NCI-H187 treated with DMSO at 0.1 percent for 48 hours (cell line): Measurements from ENCODE around the gene PDLIM7.
"Not testable (repeated sequence)": the region's sequence is repeated elsewhere in the genome, so short reads cannot be mapped to it uniquely, and the experiment has no call there.

Source experiments
- DNase-seq: peaks from one replicate; lab custom pipeline; 2025; lab: John Stamatoyannopoulos, UW

PDLIM7 gene

GRCh38 chr5:177491983-177492746 lies 5.2 kb downstream of the PDLIM7 start:
- no peak for DNase-seq

GRCh38 chr5:177491429-177491945 lies 5.9 kb downstream of the PDLIM7 start:
- no peak for DNase-seq

- DNase-seq: no peak
Observed at GRCh38 chr5:177490992-177491391, 6.4 kb downstream of the PDLIM7 start.

GRCh38 chr5:177490311-177490991 lies 7.0 kb downstream of the PDLIM7 start:
- DNase-seq: no peak

- DNase-seq: no peak
Observed at GRCh38 chr5:177489119-177489716, 8.2 kb downstream of the PDLIM7 start.

- no peak for DNase-seq
Observed at GRCh38 chr5:177487975-177488374, 9.4 kb downstream of the PDLIM7 start.

GRCh38 chr5:177487144-177487543 lies 10.3 kb downstream of the PDLIM7 start:
- DNase-seq: no peak

GRCh38 chr5:177486256-177486655 lies 11.1 kb downstream of the PDLIM7 start:
- DNase-seq: no peak

- not testable (repeated sequence) for DNase-seq
Observed at GRCh38 chr5:177485753-177486152, 11.7 kb downstream of the PDLIM7 start.

GRCh38 chr5:177484902-177485549 lies 12.4 kb downstream of the PDLIM7 start:
- DNase-seq: no peak

- DNase-seq: no peak
Observed at GRCh38 chr5:177483994-177484901, 13.2 kb downstream of the PDLIM7 start.

GRCh38 chr5:177483042-177483441 lies 14.4 kb downstream of the PDLIM7 start:
- DNase-seq: no peak

- no peak for DNase-seq
Observed at GRCh38 chr5:177482359-177482795, 15.0 kb downstream of the PDLIM7 start.

GRCh38 chr5:177479774-177480173 lies 17.6 kb downstream of the PDLIM7 start:
- no peak for DNase-seq

GRCh38 chr5:177478711-177479646 lies 18.4 kb downstream of the PDLIM7 start:
- no peak for DNase-seq

- DNase-seq: no peak
Observed at GRCh38 chr5:177477701-177478477, 19.5 kb downstream of the PDLIM7 start.

- no peak for DNase-seq
Observed at GRCh38 chr5:177476531-177477233, 20.7 kb downstream of the PDLIM7 start.

GRCh38 chr5:177475563-177476427 lies 21.6 kb downstream of the PDLIM7 start:
- no peak for DNase-seq
